ENCODE measurements around the gene OLIG2. TPM values are rescaled to one million over a fixed set of nuclear protein-coding genes. Genes with fewer than 3 reads are reported as not detected.

OLIG2 gene
- total RNA-seq, 1 donor from 2014 or later, result not detected

DNA sequence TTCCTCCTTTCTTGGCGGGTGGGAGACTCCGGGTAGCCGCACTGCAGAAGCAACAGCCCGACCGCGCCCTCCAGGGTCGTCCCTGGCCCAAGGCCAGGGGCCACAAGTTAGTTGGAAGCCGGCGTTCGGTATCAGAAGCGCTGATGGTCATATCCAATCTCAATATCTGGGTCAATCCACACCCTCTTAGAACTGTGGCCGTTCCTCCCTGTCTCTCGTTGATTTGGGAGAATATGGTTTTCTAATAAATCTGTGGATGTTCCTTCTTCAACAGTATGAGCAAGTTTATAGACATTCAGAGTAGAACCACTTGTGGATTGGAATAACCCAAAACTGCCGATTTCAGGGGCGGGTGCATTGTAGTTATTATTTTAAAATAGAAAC is 2.5 kb downstream of the OLIG2 start:
- H3K4me3 ChIP-seq (ENCODE audit: low read depth, low read length), result no peak overlapping the region
- no peak for DNase-seq (ENCODE audit: low read depth)
- TF ChIP-seq, protein P1, sequence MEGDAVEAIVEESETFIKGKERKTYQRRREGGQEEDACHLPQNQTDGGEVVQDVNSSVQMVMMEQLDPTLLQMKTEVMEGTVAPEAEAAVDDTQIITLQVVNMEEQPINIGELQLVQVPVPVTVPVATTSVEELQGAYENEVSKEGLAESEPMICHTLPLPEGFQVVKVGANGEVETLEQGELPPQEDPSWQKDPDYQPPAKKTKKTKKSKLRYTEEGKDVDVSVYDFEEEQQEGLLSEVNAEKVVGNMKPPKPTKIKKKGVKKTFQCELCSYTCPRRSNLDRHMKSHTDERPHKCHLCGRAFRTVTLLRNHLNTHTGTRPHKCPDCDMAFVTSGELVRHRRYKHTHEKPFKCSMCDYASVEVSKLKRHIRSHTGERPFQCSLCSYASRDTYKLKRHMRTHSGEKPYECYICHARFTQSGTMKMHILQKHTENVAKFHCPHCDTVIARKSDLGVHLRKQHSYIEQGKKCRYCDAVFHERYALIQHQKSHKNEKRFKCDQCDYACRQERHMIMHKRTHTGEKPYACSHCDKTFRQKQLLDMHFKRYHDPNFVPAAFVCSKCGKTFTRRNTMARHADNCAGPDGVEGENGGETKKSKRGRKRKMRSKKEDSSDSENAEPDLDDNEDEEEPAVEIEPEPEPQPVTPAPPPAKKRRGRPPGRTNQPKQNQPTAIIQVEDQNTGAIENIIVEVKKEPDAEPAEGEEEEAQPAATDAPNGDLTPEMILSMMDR (conservative IDR thresholded peaks at IDR 0.05; ENCODE audit: low read depth, low read length), result no peak

- TF ChIP-seq, protein P1 (conservative IDR thresholded peaks at IDR 0.05; ENCODE audit: low read depth, low read length), result no peak
- H3K4me3 ChIP-seq (ENCODE audit: low read depth, low read length), result no peak overlapping the region
- no peak for DNase-seq (ENCODE audit: low read depth)
Measured at GRCh38 chr21:33028773-33029384, 3.1 kb downstream of the OLIG2 start.

GRCh38 chr21:33029385-33029921 is 3.7 kb downstream of the OLIG2 start:
- H3K4me3 ChIP-seq (ENCODE audit: low read depth, low read length), result no peak overlapping the region

GRCh38 chr21:33029975-33030461 is 4.3 kb downstream of the OLIG2 start:
- H3K4me3 ChIP-seq (ENCODE audit: low read depth, low read length), result no peak overlapping the region
- no peak for DNase-seq (ENCODE audit: low read depth)
- TF ChIP-seq, protein P1 (conservative IDR thresholded peaks at IDR 0.05; ENCODE audit: low read depth, low read length), result no peak

More at GRCh38 chr21:33029385-33029921, 3.7 kb downstream of the OLIG2 start:
- no peak for DNase-seq (ENCODE audit: low read depth)
- TF ChIP-seq, protein P1 (conservative IDR thresholded peaks at IDR 0.05; ENCODE audit: low read depth, low read length), result no peak

GRCh38 chr21:33030633-33031032 is 4.9 kb downstream of the OLIG2 start:
- no peak for DNase-seq (ENCODE audit: low read depth)
- TF ChIP-seq, protein P1 (conservative IDR thresholded peaks at IDR 0.05; ENCODE audit: low read depth, low read length), result no peak

DNA sequence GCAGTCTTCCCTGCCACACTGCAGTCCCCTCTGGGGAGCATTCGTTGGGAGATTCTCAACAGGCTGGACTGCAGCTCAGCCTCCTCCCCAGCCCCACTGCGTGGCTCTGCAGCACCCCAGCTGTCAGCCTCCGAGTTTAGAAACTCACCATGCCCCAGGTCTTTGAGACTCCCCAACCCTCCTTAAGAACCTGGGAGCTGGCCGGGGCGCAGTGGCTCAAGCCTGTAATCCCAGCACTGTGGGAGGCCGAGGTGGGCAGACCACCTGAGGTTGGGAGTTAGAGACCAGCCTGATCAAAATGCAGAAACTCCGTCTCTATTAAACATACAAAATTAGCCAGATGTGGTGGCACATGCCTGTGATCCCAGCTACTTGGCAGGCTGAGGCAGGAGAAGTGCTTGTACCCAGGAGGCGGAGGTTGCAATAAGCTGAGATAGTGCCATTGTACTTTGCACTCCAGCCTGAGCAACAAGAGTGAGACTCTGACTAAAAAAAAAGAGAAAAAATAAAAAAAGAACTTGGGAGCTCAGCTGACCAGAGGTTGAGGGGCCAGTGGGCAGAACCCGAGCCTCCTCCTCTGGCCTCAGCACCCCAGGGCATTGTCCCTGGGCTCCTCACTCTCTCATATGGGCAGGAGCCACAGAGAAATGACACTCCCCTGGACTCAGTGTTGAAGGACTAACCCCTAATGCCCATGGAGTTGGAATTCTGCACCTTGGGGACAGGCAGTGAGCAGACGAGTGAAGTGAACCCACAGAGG is 5.6 kb downstream of the OLIG2 start:
- TF ChIP-seq, protein P1 (conservative IDR thresholded peaks at IDR 0.05; ENCODE audit: low read depth, low read length), result no peak
- H3K4me3 ChIP-seq (ENCODE audit: low read depth, low read length), result no peak overlapping the region
- DNase-seq (ENCODE audit: low read depth), result no peak

More at GRCh38 chr21:33030633-33031032, 4.9 kb downstream of the OLIG2 start:
- no peak overlapping the region for H3K4me3 ChIP-seq (ENCODE audit: low read depth, low read length)
